Panc1 (cell line): Measurements from ENCODE around the gene CDC25B. TPM values are rescaled to one million over a fixed set of nuclear protein-coding genes. Genes with fewer than 3 reads are reported as not detected.
A peak's percentile ranks its signal among the peaks of the same experiment; 100 is the strongest.

ENCODE experiments used
- ATAC-seq: fragments of 200-7000 bp; cut with Tn5 transposase; 2 replicates; pipeline ENCODE4 v1.9.1; 2020; ENCODE audit warnings: mild to moderate bottlenecking, moderate library complexity
- BruUV-seq: library from RNA; stranded (reverse); fragments of 400-500 nt; replicated peaks from 2 replicates; lab custom pipeline; 2021; lab: Mats Ljungman, UMichigan
- CTCF ChIA-PET: fragments of 300-600 bp; sonication (Branson Sonifier 250); formaldehyde crosslinking; loops from one replicate; lab custom pipeline; 2022; ENCODE audit warnings: antibody characterized with exemption; lab: Charles Lee
- POLR2A ChIA-PET: fragments of 300-600 bp; sonication (Branson Sonifier 250); formaldehyde crosslinking; loops from one replicate; lab custom pipeline; 2022; ENCODE audit warnings: antibody characterized with exemption; lab: Charles Lee
- DNase-seq: peaks from one replicate; pipeline ENCODE4 v3.0.0-alpha.2; 2010; ENCODE audit warnings: low read depth, low spot score
- H3K27ac ChIP-seq: 2 replicates; pipeline ENCODE4 v1.5.1; 2011; ENCODE audit warnings: mild to moderate bottlenecking, low read length, inconsistent platforms
- H3K27me3 ChIP-seq: fragments of 200-500 bp; sonication (Bioruptor generic); 2 replicates; pipeline ENCODE4 v1.6.0; 2014; ENCODE audit warnings: low read length, inconsistent platforms; ENCODE audit not compliant: control insufficient read depth, insufficient read depth
- H3K36me3 ChIP-seq: fragments of 200-500 bp; sonication (Bioruptor generic); 2 replicates; pipeline ENCODE4 v1.5.1; 2014; ENCODE audit warnings: inconsistent platforms, mild to moderate bottlenecking, low read length, moderate library complexity; ENCODE audit not compliant: control insufficient read depth, insufficient read depth
- H3K4me1 ChIP-seq: 2 replicates; pipeline ENCODE4 v1.5.1; 2011; ENCODE audit warnings: inconsistent platforms, mild to moderate bottlenecking, low read length, moderate library complexity; ENCODE audit not compliant: control insufficient read depth, insufficient read depth
- H3K4me3 ChIP-seq, 2 experiments: 2 replicates each; pipeline ENCODE4 v1.5.1; 2011 to 2012; ENCODE audit warnings: low read depth in 2 of 2, low read length in 2 of 2, mild to moderate bottlenecking in 2 of 2, inconsistent platforms in 1 of 2, moderate library complexity in 1 of 2
- H3K9me3 ChIP-seq: fragments of 200-500 bp; sonication (Bioruptor generic); 2 replicates; pipeline ENCODE4 v1.5.1; 2014; ENCODE audit warnings: low read depth, mild to moderate bottlenecking, inconsistent platforms, low read length, moderate library complexity; ENCODE audit not compliant: control insufficient read depth, insufficient read depth
- POLR2AphosphoS5 ChIP-seq: IDR thresholded peaks from 2 replicates; pipeline ENCODE4 v1.6.1; 2012; ENCODE audit warnings: mild to moderate bottlenecking, low read depth, low read length, moderate library complexity
- SIN3A ChIP-seq: IDR thresholded peaks from 2 replicates; pipeline ENCODE4 v1.6.1; 2012; ENCODE audit warnings: low read depth, mild to moderate bottlenecking, low read length, moderate library complexity, borderline replicate concordance; ENCODE audit not compliant: insufficient read depth
- TCF7L2 ChIP-seq: IDR thresholded peaks from 2 replicates; pipeline ENCODE4 v1.6.1; 2011; ENCODE audit warnings: mild to moderate bottlenecking, low read depth, low read length, inconsistent platforms
- in situ Hi-C: cut with HindIII; loops from 2 replicates; pipeline ENCODE4 v1.10.0; 2016; ENCODE audit warnings: low sequenced_read_pairs, low pct_unique_long_range_greater_than_20kb
- intact Hi-C: fragments of 100-400 bp; cut with micrococcal nuclease; formaldehyde crosslinking; loops from one replicate; pipeline ENCODE4 v1.10.0; 2022; ENCODE audit not compliant: unreplicated experiment
- total RNA-seq: library from RNA; stranded (reverse); gene quantifications from one replicate; pipeline ENCODE4 v1.2.1, GENCODE V29; 2021; ENCODE audit not compliant: unreplicated experiment
- TF ChIP-seq, protein P1 (sequence below): fragments of 450-650 bp; IDR thresholded peaks from 2 replicates; pipeline ENCODE4 v1.5.1; 2017; ENCODE audit warnings: mild to moderate bottlenecking
- TF ChIP-seq, protein P2 (sequence below), 2 experiments: IDR thresholded peaks; 2 replicates each; pipeline ENCODE4 v1.6.1; 2011 to 2012; ENCODE audit warnings: low read depth in 2 of 2, control low read depth in 1 of 2, low read length in 1 of 2, mild to moderate bottlenecking in 1 of 2, moderate library complexity in 1 of 2; ENCODE audit not compliant: insufficient read depth in 1 of 2

Gene CDC25B
- total RNA-seq, 1 experiment from 2014 or later = 170 TPM

DNA sequence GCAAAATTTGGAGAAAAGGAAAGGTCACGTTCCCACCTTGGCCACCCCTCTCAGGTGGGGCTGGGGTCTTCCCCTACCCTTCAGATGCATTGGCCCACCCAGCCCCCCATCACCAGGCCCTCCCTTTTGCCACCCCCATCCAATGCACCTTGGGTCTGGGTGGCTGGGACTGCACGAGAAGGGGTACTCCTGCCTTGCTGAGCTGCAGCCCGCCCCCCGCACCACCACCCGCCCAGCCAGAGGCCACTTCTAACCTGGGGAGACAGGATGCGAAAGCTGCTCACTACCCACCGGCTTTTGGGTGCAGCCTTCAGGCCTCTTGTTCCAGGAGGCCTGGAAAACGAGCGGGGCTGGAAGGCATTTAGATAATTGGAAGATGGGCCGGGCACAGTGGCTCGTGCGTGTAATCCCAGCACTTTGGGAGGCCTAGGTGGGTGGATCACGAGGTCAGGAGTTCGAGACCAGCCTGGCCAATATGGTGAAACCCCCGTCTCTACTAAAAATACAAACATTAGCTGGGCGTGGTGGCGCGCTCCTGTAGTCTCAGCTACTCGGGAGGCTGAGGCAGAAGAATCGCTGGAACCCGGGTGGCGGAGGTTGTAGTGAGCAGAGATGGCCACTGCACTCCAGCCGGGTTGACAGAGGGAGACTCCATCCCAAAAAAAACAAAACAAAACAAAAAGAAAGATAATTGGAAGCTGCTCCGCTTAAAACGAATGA lies 1.2 kb upstream of the CDC25B start:
- Histone ChIP-seq H3K4me1 (peaks cover 16% of the 10 kb centered on the region), H3K4me3 (peak overlapping the region; percentile 87 to 90), H3K36me3 (peaks cover 10% of the 10 kb centered on the region), H3K9me3 (no peaks in the 10 kb centered on the region), H3K27ac (peak overlapping the region; percentile 95), H3K27me3 (no peaks in the 10 kb centered on the region)
- POLR2A ChIA-PET = no interaction called here
- TF ChIP-seq SIN3A = no peak
- TF ChIP-seq POLR2AphosphoS5 = no peak
- no peak for TF ChIP-seq TCF7L2
- TF ChIP-seq, protein P1, sequence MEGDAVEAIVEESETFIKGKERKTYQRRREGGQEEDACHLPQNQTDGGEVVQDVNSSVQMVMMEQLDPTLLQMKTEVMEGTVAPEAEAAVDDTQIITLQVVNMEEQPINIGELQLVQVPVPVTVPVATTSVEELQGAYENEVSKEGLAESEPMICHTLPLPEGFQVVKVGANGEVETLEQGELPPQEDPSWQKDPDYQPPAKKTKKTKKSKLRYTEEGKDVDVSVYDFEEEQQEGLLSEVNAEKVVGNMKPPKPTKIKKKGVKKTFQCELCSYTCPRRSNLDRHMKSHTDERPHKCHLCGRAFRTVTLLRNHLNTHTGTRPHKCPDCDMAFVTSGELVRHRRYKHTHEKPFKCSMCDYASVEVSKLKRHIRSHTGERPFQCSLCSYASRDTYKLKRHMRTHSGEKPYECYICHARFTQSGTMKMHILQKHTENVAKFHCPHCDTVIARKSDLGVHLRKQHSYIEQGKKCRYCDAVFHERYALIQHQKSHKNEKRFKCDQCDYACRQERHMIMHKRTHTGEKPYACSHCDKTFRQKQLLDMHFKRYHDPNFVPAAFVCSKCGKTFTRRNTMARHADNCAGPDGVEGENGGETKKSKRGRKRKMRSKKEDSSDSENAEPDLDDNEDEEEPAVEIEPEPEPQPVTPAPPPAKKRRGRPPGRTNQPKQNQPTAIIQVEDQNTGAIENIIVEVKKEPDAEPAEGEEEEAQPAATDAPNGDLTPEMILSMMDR = no peak
- TF ChIP-seq, protein P2, sequence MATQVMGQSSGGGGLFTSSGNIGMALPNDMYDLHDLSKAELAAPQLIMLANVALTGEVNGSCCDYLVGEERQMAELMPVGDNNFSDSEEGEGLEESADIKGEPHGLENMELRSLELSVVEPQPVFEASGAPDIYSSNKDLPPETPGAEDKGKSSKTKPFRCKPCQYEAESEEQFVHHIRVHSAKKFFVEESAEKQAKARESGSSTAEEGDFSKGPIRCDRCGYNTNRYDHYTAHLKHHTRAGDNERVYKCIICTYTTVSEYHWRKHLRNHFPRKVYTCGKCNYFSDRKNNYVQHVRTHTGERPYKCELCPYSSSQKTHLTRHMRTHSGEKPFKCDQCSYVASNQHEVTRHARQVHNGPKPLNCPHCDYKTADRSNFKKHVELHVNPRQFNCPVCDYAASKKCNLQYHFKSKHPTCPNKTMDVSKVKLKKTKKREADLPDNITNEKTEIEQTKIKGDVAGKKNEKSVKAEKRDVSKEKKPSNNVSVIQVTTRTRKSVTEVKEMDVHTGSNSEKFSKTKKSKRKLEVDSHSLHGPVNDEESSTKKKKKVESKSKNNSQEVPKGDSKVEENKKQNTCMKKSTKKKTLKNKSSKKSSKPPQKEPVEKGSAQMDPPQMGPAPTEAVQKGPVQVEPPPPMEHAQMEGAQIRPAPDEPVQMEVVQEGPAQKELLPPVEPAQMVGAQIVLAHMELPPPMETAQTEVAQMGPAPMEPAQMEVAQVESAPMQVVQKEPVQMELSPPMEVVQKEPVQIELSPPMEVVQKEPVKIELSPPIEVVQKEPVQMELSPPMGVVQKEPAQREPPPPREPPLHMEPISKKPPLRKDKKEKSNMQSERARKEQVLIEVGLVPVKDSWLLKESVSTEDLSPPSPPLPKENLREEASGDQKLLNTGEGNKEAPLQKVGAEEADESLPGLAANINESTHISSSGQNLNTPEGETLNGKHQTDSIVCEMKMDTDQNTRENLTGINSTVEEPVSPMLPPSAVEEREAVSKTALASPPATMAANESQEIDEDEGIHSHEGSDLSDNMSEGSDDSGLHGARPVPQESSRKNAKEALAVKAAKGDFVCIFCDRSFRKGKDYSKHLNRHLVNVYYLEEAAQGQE (IDR thresholded peaks at IDR 0.05; ENCODE audit: insufficient read depth in 1 of 2, low read depth in 2 of 2, low read length in 1 of 2) = no peak
- CTCF ChIA-PET = no interaction called here
- ATAC-seq = no peak
- BruUV-seq = no TSS peak
- DNase-seq = no peak
- in situ Hi-C loops = no loop called here
- intact Hi-C loops = no loop called here

DNA sequence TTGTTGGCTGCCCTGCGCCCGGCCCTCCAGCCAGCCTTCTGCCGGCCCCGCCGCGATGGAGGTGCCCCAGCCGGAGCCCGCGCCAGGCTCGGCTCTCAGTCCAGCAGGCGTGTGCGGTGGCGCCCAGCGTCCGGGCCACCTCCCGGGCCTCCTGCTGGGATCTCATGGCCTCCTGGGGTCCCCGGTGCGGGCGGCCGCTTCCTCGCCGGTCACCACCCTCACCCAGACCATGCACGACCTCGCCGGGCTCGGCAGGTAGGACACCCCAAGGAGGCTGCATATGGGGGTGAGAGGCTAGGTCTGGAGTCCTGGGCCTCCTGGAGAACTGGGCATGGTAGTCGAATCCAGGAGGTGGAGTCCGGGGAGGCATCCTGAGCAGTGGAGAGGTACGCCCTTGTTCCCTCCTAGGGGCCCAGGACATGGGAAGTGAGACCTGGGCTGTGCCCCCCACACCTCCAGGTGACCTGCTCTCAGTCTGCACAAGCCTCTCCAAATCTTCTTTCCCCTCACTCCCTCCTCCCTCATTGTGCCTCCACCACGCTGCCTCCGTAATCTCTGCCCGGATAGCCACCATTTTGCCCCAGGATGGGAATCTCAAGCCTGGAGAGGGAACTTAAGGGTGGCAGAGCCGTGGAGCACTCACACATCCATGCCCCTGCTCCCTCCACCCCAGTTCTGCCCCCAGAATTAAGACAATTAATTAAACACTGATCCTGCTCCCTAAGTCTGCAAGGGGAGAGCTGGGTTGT lies 541 bp downstream of the CDC25B start:
- ATAC-seq (peak; percentile 20), DNase-seq (no peak)
- Histone ChIP-seq H3K9me3 (no peaks in the 10 kb centered on the region), H3K36me3 (peaks cover 10% of the 10 kb centered on the region), H3K4me1 (peaks cover 16% of the 10 kb centered on the region), H3K27me3 (no peaks in the 10 kb centered on the region), H3K4me3 (peak overlapping the region; percentile 90 to 97), H3K27ac (peak overlapping the region; percentile 97)
- ChIA-PET CTCF (interaction anchor here (0.8 to 1.0 kb wide), 3 partner anchors 10 to 28 kb away, joined by 3 to 4 read pairs (median 4); partner anchors contain the start of gene CENPB), POLR2A (interaction anchor here (0.8 kb wide), 1 partner anchor 9 kb away, joined by 4 read pairs; no protein-coding TSS in a partner anchor)
- TF ChIP-seq POLR2AphosphoS5 (no peak), SIN3A (no peak; the same call in 1 of the 2 replicates), TCF7L2 (no peak)
- TF ChIP-seq, protein P2 (IDR thresholded peaks at IDR 0.05; ENCODE audit: insufficient read depth in 1 of 2, low read depth in 2 of 2, low read length in 1 of 2) = no peak
- TF ChIP-seq, protein P1 = no peak
- in situ Hi-C loops = no loop called here
- intact Hi-C loops = no loop called here
- BruUV-seq = no TSS peak
